H1 (cell line): ENCODE measurements around the gene MCL1. TPM values are rescaled to one million over a fixed set of nuclear protein-coding genes. Genes with fewer than 3 reads are reported as not detected.

Experiments used
- CHD1 ChIP-seq: IDR thresholded peaks from 2 replicates; pipeline ENCODE4 v1.6.1; 2012; ENCODE audit warnings: low read depth, low read length, improper control_type of control experiment
- GTF2F1 ChIP-seq: IDR thresholded peaks from 2 replicates; pipeline ENCODE4 v1.6.1; 2012; ENCODE audit warnings: low read depth, low read length, improper control_type of control experiment, borderline replicate concordance
- KDM4A ChIP-seq: IDR thresholded peaks from one replicate; pipeline ENCODE4 v1.7.1; 2012; ENCODE audit warnings: low read depth, mild to moderate bottlenecking, moderate library complexity, low read length, inconsistent platforms; ENCODE audit not compliant: severe bottlenecking
- KDM5A ChIP-seq: fragments of 200-600 bp; IDR thresholded peaks from 2 replicates; pipeline ENCODE4 v1.7.1; 2012; ENCODE audit warnings: mild to moderate bottlenecking, low read length, inconsistent platforms, mixed read lengths
- PHF8 ChIP-seq: fragments of 200-600 bp; sonication (generic); conservative IDR thresholded peaks from 2 replicates; pipeline ENCODE4 v1.7.1; 2012; ENCODE audit warnings: low read depth, mild to moderate bottlenecking, inconsistent platforms, low read length, moderate library complexity
- SAP30 ChIP-seq: fragments of 300-600 bp; sonication (generic); IDR thresholded peaks from 2 replicates; pipeline ENCODE4 v1.7.1; 2012; ENCODE audit warnings: low read length, moderate library complexity, mild to moderate bottlenecking, inconsistent platforms; ENCODE audit not compliant: insufficient read depth, insufficient replicate concordance
- SIN3A ChIP-seq, 2 experiments: IDR thresholded peaks in 1 of 2; conservative IDR thresholded peaks in 1 of 2; 2 replicates each; pipeline ENCODE4 v1.6.1; 2011 to 2012; ENCODE audit warnings: low read length in 2 of 2, improper control_type of control experiment in 1 of 2, low read depth in 1 of 2, mild to moderate bottlenecking in 1 of 2
- TEAD4 ChIP-seq: IDR thresholded peaks from 2 replicates; pipeline ENCODE4 v1.6.1; 2012; ENCODE audit warnings: low read depth, low read length, inconsistent platforms, mixed read lengths
- polyA plus RNA-seq, 7 experiments: library from polyadenylated mRNA; depleted of rRNA in 3 of 7; stranded (reverse) in 5 of 7; unstranded in 2 of 7; fragments of >200 nt in 5 of 7; fragments of 200-250 nt in 2 of 7; gene quantifications; 1 replicate in 5 of 7; 2 replicates in 1 of 7; 4 replicates in 1 of 7; pipeline versions ENCODE4 v1.2.1 to v1.2.3, GENCODE V29; 2011 to 2013; ENCODE audit warnings: missing spikeins in 2 of 7, mixed read lengths in 2 of 7
- total RNA-seq: library from RNA; stranded (reverse); fragmentation: NEBNext Ultra II Directional; extraction: Animal tissue kit (Norgen Biotek cat#: 25700); gene quantifications from 2 replicates; pipeline ENCODE4 v1.2.1, GENCODE V29; 2021

MCL1 gene
- total and polyA plus RNA-seq, 2 of the 8 experiments (the other 6 are each of a cell fraction or from before 2014, with no cell fraction given): 61.1 to 218 TPM

GRCh38 chr1:150553392-150554085, 25.9 kb downstream of the MCL1 start (continued):
- TF ChIP-seq GTF2F1 (no peak), CHD1 (no peak), TEAD4 (no peak), SAP30 (no peak), PHF8 (no peak), KDM4A (no peak), KDM5A (no peak), SIN3A (conservative IDR thresholded peaks at IDR 0.05 in 1 of 2, IDR thresholded peaks at IDR 0.05 in 1 of 2; ENCODE audit: low read depth in 1 of 2, low read length in 2 of 2) (no peak)
